ENCODE results near the gene SCLY. TPM values are rescaled to one million over a fixed set of nuclear protein-coding genes. Genes with fewer than 3 reads are reported as not detected.

The SCLY gene
- total and polyA plus RNA-seq, 4 experiments from 2014 or later: 17.7 to 37.9 (median 27.4) TPM

DNA sequence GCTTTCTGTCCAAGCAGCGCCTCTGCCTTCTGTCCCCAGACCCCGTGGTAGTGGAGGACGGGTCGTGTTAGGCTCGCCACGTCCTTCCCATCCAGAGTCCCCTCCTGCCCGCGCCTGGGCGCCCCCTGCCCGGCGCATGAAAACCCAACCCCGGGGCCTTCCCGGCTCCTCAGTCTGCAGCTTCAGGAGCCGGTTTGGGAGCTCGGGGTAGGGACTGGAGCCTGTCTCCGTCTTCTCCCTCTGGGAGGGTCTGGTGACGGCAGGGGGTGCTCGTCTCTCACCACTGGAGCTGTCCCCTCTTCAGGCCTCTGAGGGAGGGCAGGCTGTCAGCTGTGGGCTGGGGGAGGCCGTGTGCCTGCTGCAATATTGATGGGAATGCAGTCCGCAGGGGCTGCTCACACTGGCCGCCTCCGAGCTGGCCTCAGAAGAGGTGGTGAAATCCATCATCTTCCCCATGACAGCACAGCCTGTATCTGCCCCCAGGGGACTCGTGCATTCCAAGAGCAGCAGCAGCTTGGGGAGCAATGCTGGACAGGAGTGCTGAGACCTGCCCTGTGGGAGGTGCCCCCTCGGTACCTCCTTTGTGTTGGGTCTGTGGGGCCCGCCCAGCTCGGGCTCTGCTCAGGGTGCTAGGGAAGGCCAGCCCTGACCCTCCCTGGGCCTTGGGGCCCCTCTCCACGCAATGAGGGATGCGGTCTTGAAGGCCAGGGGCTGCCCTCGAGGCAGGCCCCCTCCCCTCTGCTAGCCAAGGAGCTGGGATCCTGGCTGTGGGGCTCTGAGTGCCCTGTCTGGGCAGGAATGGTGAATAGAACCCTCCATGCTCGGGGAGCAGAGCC is 59.9 kb downstream of the SCLY start:
- no peaks in the 10 kb centered on the region for H3K9me3 ChIP-seq (ENCODE audit: control insufficient read depth in 1 of 2, low read length in 2 of 2)
- H3K27me3 ChIP-seq (ENCODE audit: insufficient read depth, low read length): no peaks in the 10 kb centered on the region
- Mint-ChIP-seq H3K27me3 (peaks cover 0 to 7% of the 10 kb centered on the region in 2 donors), H3K4me1 (peaks cover 0 to 2% (median 0%) of the 10 kb centered on the region in 4 donors), H3K4me3 (no peak overlapping the region), H3K27ac (no peak overlapping the region), H3K9me3 (peaks cover 0 to 2% (median 0%) of the 10 kb centered on the region in 8 donors), H3K36me3 (no peaks in the 10 kb centered on the region)
- peak in 1 of 5 donors; percentile 16 for DNase-seq
- H3K4me1 ChIP-seq (ENCODE audit: insufficient read depth, low read length): no peaks in the 10 kb centered on the region
- no peaks in the 10 kb centered on the region for H3K36me3 ChIP-seq (ENCODE audit: insufficient read depth, low read length)
- POLR2A ChIA-PET (ENCODE audit: partially characterized antibody): no interaction called here
- CTCF ChIA-PET (ENCODE audit: partially characterized antibody): no interaction called here
- intact Hi-C loops (cut with micrococcal nuclease): no loop called here
- no peak overlapping the region for H3K27ac ChIP-seq (ENCODE audit: low read depth, low read length)
- no peak overlapping the region for H3K4me3 ChIP-seq (ENCODE audit: low read length in 2 of 2)

DNA sequence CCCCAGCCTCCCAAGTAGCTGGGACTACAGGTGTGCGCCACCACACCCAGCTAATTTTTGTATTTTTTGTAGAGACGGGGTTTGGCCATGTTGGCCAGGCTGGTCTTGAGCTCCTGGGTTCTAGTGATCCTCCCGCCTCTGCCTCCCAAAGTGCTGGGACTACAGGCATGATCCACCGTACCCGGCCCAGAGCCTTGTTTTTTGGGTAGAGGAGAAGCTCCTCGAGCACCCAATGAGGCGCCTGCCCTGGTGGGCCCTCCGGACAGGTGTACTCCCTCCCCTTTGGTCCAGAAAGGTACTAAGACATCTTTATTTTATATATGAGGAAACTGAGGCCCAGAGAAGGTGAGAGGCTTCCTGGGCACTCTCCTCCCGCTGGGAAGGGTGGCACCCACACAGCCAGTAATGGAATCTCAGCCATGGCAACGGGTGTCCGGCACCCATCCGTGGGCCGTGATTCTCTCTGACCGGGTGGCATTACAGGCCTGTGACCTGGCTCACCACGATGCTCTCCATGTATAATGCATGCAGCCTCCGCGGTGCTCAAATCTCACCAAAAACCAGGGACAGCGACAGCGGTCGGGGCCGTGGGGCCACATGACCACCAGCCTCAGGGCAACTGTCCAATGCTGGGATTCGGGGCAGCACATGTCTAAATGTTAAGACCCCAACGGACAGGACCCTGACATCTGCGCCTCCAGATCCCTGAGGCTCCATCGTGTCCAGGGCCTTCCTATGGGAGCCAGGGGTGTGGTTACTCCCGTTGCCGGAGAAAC is 60.9 kb downstream of the SCLY start:
- no peaks in the 10 kb centered on the region for H3K27me3 ChIP-seq (ENCODE audit: insufficient read depth, low read length)
- Mint-ChIP-seq H3K4me3 (no peak overlapping the region), H3K36me3 (no peaks in the 10 kb centered on the region), H3K9me3 (peaks cover 0 to 2% (median 0%) of the 10 kb centered on the region in 8 donors), H3K4me1 (peaks cover 0 to 2% (median 0%) of the 10 kb centered on the region in 4 donors), H3K27ac (no peak overlapping the region), H3K27me3 (peaks cover 0 to 7% of the 10 kb centered on the region in 2 donors)
- H3K4me1 ChIP-seq (ENCODE audit: insufficient read depth, low read length): no peaks in the 10 kb centered on the region
- intact Hi-C loops (cut with micrococcal nuclease): no loop called here
- H3K27ac ChIP-seq (ENCODE audit: low read depth, low read length): no peak overlapping the region
- ChIA-PET POLR2A (ENCODE audit: partially characterized antibody) (no interaction called here), CTCF (ENCODE audit: partially characterized antibody) (no interaction called here)
- H3K36me3 ChIP-seq (ENCODE audit: insufficient read depth, low read length): no peaks in the 10 kb centered on the region
- H3K4me3 ChIP-seq (ENCODE audit: low read length in 2 of 2): no peak overlapping the region
- peak in 1 of 5 donors; percentile 5 for DNase-seq
- H3K9me3 ChIP-seq (ENCODE audit: control insufficient read depth in 1 of 2, low read length in 2 of 2): no peaks in the 10 kb centered on the region

DNA sequence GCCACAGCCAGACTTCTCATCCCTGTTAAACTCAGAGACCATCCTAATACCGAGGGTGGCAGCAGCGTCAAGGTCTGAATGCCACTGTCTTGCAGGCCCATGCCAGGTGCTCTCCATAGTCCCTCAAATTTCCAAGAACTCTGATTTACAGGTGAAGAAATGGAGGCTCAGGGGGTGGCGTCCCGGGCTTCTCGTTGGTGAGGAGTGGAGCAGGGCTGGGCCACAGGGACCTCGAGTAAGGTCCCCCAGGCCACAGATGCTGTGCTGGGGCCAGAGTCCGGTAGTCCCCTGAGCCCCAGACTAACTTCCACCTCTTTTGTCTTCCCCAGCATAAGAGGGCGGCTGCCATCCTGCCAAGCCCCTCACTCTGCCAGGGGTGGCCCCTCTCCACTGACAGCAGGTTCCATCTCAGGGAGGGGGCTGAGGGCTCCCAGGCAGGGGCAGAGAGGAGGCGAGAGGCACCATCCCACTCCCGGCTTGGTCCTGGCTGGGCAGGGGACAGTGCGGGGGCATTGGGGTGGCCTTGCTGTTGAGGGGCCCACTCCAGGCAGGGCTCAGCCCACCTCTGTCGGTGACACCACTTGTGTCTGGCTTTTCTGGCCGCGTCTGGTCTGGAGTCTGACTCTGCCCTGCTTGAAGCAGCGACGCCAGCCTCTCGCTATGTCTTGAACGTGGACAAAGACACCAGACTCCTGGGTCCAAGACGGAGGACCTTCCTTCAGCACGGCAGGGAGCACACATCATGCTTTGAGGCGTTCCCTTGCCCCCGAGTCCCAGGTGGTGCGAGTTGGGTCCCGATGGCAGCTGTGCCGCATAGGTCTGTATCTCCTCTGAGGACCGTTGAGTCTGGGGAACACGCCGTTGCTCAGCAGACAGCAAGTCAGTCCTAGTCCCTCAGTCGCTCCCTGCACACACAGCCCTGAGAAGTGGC is 61.8 kb downstream of the SCLY start:
- H3K4me3 ChIP-seq (ENCODE audit: low read length in 2 of 2): no peak overlapping the region
- intact Hi-C loops (cut with micrococcal nuclease): no loop called here
- H3K9me3 Mint-ChIP-seq: peaks cover 0 to 1% (median 0%) of the 10 kb centered on the region in 8 donors
- H3K4me3 Mint-ChIP-seq: no peak overlapping the region
- CTCF ChIA-PET (ENCODE audit: partially characterized antibody): no interaction called here
- H3K36me3 Mint-ChIP-seq: no peaks in the 10 kb centered on the region
- no peaks in the 10 kb centered on the region for H3K4me1 ChIP-seq (ENCODE audit: insufficient read depth, low read length)
- POLR2A ChIA-PET (ENCODE audit: partially characterized antibody): no interaction called here
- no peaks in the 10 kb centered on the region for H3K27me3 ChIP-seq (ENCODE audit: insufficient read depth, low read length)
- no peak overlapping the region for H3K27ac ChIP-seq (ENCODE audit: low read depth, low read length)
- peaks cover 0 to 2% (median 0%) of the 10 kb centered on the region in 4 donors for H3K4me1 Mint-ChIP-seq
- peaks cover 0 to 7% of the 10 kb centered on the region in 2 donors for H3K27me3 Mint-ChIP-seq
- no peak overlapping the region for H3K27ac Mint-ChIP-seq
- no peaks in the 10 kb centered on the region for H3K36me3 ChIP-seq (ENCODE audit: insufficient read depth, low read length)
- no peak for DNase-seq
- no peaks in the 10 kb centered on the region for H3K9me3 ChIP-seq (ENCODE audit: control insufficient read depth in 1 of 2, low read length in 2 of 2)

DNA sequence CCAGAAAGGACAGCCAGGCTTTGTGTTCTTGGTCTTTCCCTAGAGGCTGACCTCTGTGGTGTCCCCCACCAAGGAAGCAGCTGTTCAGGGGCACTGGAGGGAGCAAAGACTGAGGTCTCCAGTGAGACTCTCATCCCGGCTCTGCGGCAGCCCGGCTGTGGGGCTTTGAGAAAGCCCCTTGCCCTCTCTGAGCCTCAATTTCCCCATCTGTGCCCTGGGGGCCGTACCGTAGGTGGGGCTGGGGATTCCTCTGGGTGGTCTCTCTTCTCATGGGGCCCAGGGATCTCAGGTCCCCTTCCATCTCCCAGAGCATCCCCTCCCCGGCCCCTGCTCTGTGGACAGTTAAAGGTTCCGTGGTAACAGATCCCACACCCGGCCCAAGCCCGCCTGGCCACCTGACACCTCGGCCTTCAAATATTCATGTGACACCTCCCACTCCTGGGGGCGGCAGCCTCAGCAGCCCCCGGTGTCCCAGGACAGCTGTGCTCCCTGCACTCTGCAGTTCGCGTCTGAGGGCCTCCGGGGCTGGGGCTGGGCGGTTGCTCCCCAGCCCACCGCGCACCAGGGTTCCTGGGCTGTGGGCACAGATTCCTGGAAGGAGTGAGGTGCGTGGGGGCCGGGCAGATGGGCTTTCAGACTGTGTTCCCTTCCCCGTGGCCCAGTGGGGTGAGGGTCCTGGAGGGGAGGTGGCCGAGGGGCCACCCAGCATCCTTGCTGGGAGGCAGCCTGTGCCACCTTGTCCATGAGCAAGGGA is 62.6 kb downstream of the SCLY start:
- Histone ChIP-seq H3K4me1 (ENCODE audit: insufficient read depth, low read length) (no peaks in the 10 kb centered on the region), H3K27me3 (ENCODE audit: insufficient read depth, low read length) (no peaks in the 10 kb centered on the region), H3K36me3 (ENCODE audit: insufficient read depth, low read length) (no peaks in the 10 kb centered on the region), H3K9me3 (ENCODE audit: control insufficient read depth in 1 of 2, low read length in 2 of 2) (no peaks in the 10 kb centered on the region), H3K4me3 (ENCODE audit: low read length in 2 of 2) (no peak overlapping the region), H3K27ac (ENCODE audit: low read depth, low read length) (no peak overlapping the region)
- no peak overlapping the region for H3K4me3 Mint-ChIP-seq
- H3K36me3 Mint-ChIP-seq: no peaks in the 10 kb centered on the region
- ChIA-PET CTCF (ENCODE audit: partially characterized antibody) (no interaction called here), POLR2A (ENCODE audit: partially characterized antibody) (no interaction called here)
- no peaks in the 10 kb centered on the region for H3K9me3 Mint-ChIP-seq
- DNase-seq: no peak
- peaks cover 0 to 3% of the 10 kb centered on the region in 2 donors for H3K27me3 Mint-ChIP-seq
- no peak overlapping the region for H3K27ac Mint-ChIP-seq
- intact Hi-C loops (cut with micrococcal nuclease): no loop called here
- H3K4me1 Mint-ChIP-seq: peaks cover 0 to 2% (median 0%) of the 10 kb centered on the region in 4 donors

DNA sequence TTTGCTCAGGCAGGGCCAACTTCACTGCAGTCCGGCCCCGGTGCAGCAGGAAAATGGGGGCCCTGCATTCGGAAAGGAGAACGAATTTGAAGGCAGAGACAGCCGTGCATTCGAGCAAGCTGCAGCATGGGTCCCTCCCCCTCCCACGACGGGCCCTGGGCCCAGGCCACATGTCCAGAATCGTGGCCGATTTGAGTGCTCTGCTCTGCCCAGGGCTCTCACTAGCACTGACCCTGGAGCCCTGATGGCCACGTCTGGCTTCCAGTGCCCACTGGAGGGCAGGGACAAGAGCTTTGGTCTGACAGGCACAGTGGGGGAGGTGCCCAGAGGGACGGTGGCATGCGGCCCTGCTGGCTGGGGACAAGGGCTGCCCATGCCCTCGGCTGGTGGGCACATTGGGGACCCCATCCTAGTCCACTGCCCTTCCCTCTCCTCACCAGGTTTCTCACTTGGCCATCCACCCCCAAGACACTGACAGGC is 63.2 kb downstream of the SCLY start:
- Histone ChIP-seq H3K27ac (ENCODE audit: low read depth, low read length) (no peak overlapping the region), H3K27me3 (ENCODE audit: insufficient read depth, low read length) (no peaks in the 10 kb centered on the region), H3K9me3 (ENCODE audit: control insufficient read depth in 1 of 2, low read length in 2 of 2) (no peaks in the 10 kb centered on the region), H3K36me3 (ENCODE audit: insufficient read depth, low read length) (no peaks in the 10 kb centered on the region), H3K4me1 (ENCODE audit: insufficient read depth, low read length) (no peaks in the 10 kb centered on the region), H3K4me3 (ENCODE audit: low read length in 2 of 2) (no peak overlapping the region)
- no peaks in the 10 kb centered on the region for H3K9me3 Mint-ChIP-seq
- H3K27ac Mint-ChIP-seq: no peak overlapping the region
- POLR2A ChIA-PET (ENCODE audit: partially characterized antibody): no interaction called here
- no peak for DNase-seq
- CTCF ChIA-PET (ENCODE audit: partially characterized antibody): no interaction called here
- no peaks in the 10 kb centered on the region for H3K27me3 Mint-ChIP-seq
- no peak overlapping the region for H3K4me3 Mint-ChIP-seq
- no peaks in the 10 kb centered on the region for H3K36me3 Mint-ChIP-seq
- intact Hi-C loops (cut with micrococcal nuclease): no loop called here
- peaks cover 0 to 2% (median 0%) of the 10 kb centered on the region in 4 donors for H3K4me1 Mint-ChIP-seq

DNA sequence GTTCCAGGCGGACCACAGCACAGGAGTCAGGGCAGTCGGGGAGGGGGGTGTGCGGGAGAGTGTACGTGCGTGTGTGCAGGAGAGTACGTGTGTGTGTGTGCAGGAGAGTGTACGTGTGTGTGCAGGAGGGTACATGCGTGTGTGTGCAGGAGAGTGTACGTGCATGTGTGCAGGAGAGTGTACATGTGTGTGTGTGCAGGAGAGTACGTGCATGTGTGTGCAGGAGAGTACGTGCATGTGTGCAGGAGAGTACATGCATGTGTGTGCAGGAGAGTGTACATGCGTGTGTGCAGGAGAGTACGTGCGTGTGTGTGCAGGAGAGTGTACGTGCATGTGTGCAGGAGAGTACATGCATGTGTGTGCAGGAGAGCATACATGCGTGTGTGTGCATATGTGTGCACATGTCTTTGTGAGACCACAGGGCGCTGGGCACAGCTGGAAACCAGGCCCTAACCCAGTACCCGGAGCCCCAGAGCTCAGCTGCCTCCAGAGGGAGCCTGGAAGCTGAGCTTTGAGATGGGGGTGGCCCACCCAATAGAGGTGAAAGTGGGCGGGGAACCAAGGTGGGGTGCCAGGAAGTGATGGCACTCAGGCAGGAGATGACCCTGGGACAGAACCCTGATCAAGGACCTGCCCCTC is 63.8 kb downstream of the SCLY start:
- Mint-ChIP-seq H3K36me3 (no peaks in the 10 kb centered on the region), H3K4me3 (no peak overlapping the region), H3K9me3 (no peaks in the 10 kb centered on the region), H3K4me1 (peaks cover 0 to 2% (median 0%) of the 10 kb centered on the region in 4 donors), H3K27ac (no peak overlapping the region), H3K27me3 (no peaks in the 10 kb centered on the region)
- POLR2A ChIA-PET (ENCODE audit: partially characterized antibody): no interaction called here
- H3K4me1 ChIP-seq (ENCODE audit: insufficient read depth, low read length): no peaks in the 10 kb centered on the region
- DNase-seq: no peak
- no peak overlapping the region for H3K4me3 ChIP-seq (ENCODE audit: low read length in 2 of 2)
- intact Hi-C loops (cut with micrococcal nuclease): no loop called here
- H3K27ac ChIP-seq (ENCODE audit: low read depth, low read length): no peak overlapping the region
- no peaks in the 10 kb centered on the region for H3K36me3 ChIP-seq (ENCODE audit: insufficient read depth, low read length)
- no peaks in the 10 kb centered on the region for H3K27me3 ChIP-seq (ENCODE audit: insufficient read depth, low read length)
- CTCF ChIA-PET (ENCODE audit: partially characterized antibody): no interaction called here
- no peaks in the 10 kb centered on the region for H3K9me3 ChIP-seq (ENCODE audit: control insufficient read depth in 1 of 2, low read length in 2 of 2)
